Measurements from ENCODE around the gene TLR4. TPM values are rescaled to one million over a fixed set of nuclear protein-coding genes. Genes with fewer than 3 reads are reported as not detected.

Gene TLR4
- not detected for total RNA-seq

DNA sequence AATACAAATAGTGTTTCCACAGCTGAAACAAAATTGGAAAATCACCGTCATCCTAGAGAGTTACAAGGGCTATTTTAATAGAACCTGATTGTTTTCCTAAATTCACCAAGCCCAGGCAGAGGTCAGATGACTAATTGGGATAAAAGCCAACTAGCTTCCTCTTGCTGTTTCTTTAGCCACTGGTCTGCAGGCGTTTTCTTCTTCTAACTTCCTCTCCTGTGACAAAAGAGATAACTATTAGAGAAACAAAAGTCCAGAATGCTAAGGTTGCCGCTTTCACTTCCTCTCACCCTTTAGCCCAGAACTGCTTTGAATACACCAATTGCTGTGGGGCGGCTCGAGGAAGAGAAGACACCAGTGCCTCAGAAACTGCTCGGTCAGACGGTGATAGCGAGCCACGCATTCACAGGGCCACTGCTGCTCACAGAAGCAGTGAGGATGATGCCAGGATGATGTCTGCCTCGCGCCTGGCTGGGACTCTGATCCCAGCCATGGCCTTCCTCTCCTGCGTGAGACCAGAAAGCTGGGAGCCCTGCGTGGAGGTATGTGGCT lies at the start of gene TLR4:
Gene TLR4, plus strand, starts transcription at position 380 of the 552 bp plus-strand sequence. Its CDS starts 70 bp downstream, at position 450.
- DNase-seq, result no peak

DNA sequence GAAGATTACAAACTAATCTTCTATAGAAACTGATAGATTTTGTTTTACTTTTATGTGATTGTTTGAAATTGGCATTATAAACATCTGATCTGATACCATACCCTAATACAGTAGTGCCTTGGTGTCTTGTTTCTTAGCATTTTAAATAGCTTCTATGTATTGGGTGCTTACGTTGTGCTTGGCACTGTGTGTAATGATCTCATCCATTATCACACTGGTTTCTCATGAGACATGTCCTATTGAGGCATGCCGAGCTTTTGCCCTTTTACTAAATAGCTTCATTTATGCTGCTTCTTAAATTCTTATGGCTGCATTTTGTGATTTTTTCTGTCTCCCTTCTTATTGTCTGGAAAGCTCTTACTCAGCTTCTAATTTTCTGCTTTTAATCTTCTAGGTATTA lies 48.2 kb upstream of the TLR4 start:
- DNase-seq, result no peak

DNA sequence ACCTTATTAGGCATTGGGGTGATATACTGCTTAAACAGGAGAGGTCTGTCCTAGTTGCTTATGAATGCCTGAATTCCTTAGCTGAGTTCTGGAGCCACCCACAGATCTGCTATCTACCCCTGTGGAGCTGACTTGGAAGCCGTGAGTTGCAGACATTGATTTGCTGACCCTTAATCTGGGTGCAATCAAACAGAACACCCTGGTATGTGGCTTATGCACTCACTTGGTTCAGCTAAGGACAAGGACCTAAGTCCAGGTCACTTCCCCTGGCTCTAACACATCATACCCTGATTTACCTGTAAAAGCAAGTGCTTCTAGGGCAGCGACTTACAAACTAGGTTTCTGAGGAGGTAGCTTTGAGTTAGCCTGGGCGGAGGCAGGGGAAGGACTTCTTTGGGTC lies 41.6 kb upstream of the TLR4 start:
- no peak for DNase-seq

DNA sequence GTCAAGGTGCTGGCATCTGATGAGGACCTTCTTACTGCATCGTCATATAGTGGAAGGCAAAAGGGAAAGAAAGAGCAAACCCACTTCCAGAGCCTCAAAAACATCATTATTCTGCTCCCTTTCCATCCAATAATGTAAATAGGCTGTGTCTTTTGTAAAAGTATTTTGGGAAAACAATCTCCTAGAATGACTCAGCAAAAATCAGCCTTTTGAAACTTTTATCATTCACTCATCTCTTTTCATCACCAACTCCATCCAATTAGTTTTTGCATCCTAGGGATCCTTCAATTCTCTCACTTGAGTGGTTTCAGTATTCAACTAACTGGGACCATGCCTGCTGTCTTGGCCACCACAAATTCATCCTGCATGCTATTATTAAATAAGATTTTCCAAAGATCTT lies 39.8 kb upstream of the TLR4 start:
- DNase-seq, result no peak

DNA sequence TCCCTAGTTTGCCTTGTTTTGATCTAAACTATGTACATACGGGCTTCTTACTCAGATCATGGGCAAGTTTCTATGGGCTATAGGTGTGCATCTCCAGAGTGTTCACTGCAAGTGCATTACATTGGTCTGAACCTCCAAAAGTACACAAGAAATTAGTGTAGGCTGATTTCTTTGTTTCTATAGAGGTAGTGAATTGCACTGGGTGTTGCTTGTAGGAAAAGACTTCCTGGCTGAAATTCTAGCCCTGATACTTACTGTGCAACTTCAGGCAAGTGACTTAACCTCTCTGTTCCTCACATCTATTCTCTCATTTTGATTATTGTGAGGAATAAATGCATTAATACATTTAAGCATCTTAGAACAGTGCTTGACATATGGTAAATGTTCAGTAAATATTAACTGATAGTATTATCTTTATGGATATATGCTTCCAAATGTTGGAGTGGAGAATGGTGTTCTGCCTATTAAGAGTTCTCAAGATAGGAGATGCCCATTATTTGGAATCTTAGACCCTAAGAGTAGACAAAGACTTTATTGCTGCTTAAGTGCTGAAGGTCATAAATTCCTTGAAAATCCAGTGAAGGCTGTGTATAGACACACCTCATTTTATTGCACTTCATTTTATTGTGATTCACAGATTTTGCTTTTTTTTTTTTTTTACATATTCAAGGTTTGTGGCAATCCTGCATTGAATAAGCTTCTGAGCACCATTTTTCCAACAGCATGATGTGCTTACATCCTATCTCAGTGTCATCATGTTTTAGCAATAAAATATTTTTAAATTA lies 38.4 kb upstream of the TLR4 start:
- DNase-seq, result no peak

DNA sequence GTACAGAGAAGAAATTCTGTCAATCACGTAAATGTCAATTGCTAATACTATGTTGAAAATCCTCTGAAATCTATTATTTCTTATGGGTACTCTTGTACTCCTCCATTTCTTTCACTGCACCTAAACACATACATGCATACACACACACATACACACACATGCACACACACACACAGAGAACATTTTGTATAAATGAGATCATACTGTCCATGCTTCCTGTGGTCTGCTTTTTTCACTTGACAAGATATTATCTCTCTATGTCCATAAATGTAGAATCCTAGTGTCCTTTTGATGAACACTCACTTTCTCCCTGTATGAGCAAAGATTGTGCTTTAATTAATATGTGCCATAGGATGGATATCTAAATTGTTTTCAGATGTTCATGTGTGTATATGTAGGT lies 32.7 kb upstream of the TLR4 start:
- DNase-seq, result no peak

DNA sequence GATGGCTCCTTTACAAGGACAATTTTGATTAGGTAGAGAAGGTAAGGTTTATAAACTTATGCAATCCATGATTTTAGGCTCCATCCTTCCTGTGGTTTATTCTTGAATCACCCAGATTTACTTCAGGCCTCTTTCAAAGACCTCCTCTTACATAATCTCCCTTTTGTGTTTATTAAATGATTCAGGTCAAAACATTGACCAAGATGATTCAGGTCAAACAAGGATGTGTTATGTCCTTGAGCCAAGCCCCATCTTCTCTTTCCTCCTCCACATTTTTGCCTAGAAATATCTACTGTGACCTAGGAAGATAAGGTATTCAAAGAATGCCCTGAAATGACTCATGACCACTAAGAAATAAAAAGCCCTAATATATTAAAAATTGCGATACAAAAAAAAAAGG lies 31.8 kb upstream of the TLR4 start:
- DNase-seq, result no peak

DNA sequence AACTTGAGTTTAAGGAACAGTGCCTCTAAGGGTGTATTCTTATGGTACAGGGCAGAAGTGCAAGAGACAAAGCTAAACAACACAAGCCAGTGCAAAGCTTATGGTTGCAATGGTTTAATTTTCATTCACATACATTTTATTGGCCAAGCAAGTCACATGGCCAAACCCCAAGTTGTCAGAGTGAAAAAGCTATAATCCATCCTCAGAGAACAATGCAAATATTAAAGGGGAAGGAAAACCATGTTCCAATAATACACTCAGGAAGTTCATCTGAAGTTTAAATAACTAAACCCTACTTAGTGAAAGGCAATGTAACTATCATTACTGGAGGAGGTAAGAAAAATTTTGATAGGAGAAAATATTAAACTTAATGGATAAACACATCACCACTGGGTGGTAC lies 26.6 kb upstream of the TLR4 start:
- DNase-seq, result no peak

DNA sequence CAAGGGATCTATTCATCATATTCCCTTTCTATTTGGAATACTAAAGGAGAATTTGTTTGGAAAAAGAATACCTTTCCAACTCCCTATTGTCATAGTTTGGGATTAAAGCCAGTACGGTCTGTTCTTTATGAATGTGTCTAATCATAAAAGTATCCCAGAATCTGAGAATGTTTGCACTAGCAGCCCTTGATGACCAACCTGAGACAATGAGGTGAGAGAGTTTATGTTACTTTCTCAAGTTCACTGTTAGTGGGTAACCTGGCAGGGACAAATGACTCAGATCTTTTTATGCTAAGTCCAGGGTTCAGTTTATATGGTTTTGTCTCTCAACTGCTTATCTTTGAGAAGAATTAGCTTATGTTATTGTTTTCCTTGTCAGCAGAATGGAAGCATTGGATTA lies 25.3 kb upstream of the TLR4 start:
- no peak for DNase-seq

DNA sequence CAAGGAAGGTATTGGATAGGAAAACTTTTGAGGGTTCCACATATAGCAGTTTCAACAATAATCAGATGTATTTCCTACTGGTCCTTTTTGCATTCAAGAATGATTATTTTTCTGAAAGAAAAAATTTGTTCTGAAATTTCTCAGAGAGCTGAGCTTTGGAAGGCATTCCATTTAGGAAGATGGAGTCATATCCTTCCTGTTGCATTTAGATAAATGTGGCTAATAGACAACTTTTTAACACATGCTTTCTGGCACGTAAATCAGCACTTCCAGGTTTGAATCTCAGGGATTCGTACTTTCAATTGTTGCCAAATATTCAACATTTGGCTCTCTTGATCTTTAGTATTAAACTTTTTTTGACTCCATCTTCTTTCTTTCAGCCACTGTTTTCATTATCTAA lies 24.8 kb upstream of the TLR4 start:
- no peak for DNase-seq

DNA sequence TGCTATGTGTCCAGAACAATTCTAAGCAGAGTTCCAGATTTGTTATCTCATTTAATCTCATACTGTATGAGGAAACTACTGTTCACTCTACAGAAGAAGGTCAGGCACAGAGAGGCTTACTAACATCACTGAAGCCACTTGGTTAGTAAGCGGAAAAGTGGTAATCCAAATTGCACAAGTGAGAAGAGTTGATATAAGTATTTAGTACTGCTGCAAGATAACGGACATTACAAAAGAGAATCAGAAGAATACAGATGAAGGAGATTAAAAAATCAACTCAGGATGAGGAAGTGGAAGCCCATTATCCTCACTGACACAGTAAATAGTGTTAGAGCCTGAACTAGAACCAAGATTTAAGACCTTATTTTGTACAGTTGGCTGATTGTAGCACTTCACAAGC lies 22.3 kb upstream of the TLR4 start:
- DNase-seq, result no peak

DNA sequence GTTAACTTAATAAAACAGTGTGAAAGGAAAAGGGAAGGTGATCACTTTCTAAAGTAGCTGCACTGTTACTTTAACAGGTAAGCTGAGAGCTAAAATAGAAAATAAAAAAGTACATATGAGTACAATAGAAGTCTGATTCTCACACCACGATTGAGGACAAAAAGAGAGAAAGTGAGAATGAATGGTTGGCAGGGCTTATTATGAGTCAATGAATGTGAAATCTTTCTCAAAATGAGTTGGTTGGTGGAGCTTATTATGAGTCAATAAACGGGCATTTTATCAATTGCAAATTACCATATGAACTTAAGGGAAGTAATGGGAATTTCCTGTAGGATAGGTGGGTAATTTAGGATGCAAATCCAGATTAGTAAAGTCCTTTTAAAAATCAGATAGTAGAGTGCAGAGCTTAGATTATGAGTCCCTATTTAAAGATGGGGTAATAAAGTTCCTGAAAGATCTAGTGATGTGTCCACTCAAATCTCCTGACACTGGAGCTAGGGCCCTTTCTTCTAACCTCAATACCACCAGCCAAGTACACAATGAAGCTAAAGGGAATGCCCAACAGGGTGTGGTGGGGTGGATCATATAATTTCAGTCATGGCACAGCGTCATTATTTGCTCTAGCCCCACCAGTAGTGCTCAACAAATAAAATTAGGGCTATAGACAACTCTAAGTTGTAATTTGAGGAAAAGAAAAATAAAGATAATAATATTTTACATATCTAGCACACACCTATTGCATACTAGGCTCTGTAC lies 21.1 kb upstream of the TLR4 start:
- DNase-seq, result no peak

DNA sequence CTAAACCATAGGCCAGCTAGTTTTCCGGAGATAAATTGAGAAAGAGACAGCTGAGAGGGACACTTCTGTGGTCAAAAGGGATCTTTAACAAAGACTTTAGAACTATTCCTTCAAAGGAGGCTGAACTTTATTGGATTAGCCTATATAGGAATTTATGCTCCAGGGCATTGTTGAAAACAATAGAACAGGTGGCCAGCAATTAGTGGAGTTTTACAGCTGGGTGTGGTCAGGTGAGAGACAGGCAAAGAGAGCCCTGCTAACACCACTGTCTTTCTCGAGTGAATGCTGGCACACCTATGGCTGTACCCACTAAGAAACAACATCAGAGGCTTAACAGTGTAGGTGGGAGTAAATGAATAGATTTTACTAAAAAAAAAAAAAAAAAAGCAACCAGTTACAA lies 16.7 kb upstream of the TLR4 start:
- DNase-seq, result no peak

DNA sequence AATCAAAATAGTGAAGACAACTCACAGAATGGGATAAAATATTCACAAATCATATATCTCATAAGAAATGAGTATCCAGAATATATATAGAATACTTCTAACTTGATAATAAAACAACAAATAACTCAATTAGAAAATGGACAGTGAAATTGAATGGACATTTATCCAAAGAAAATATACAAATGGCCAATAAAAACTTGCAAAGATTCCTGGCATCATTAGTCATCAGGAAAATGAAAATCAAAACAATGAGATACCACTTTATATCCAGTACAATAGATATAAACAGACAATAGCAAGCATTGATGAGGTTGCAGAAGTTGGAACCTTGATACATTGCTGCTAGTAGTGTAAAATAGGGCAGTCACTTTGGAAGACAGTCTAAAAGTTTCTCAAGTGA lies 12.8 kb upstream of the TLR4 start:
- no peak for DNase-seq

DNA sequence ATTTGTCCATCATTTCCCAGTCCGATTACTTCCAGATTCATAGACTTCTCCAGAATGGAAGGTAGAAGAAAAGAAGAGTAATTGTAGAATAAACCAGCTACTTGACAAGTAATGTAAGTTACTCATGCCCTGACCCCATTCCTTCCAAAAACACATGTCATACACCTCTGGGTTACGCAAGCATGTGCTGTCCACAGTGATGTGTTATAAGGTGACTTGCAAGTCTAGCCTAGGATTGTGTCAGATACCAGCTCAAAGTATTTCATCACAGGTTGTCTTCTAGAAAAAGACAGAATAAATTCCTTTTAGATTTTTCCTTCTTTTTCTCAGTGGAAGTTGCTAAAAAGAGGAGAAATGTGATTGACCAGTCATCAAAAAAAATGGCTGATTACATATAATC lies 8.0 kb upstream of the TLR4 start:
- DNase-seq, result no peak

DNA sequence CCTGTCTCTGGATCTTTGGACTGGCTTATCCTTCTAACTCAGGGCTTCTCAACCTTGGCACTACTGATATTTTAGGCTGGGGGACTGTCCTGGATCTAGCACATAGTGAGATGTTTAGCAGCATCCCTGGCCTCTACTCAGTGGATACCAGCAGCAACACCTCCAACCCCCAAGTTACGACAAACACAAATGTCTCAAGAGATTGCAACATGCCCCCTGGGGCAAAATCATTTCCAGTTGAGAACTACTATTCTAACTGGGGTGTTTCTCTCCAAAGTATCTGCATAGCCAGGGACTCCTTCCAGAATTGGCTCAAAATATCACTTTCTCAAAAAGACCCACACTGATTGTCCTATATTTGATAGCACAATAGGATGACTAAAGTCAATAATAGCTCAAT lies 7.2 kb upstream of the TLR4 start:
- no peak for DNase-seq

DNA sequence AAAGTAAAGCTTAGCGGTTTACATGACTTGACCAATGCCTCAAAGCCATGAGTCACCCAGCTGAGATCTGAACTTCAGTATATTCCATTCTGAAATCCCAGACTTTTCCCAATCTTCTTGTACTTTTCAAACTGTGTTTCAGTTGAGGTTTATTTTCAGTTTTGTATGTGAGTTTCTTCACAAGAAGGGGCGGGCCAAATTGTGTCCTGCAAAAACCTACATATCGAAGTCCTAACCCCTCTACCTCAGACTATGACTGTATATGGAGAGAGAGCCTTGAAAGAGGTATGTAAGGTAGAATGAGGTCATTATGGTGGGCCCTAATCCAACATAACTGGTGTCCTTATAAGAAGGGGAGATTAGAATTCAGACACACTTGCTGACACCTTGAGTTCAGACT lies 666 bp upstream of the TLR4 start:
- DNase-seq, result no peak

DNA sequence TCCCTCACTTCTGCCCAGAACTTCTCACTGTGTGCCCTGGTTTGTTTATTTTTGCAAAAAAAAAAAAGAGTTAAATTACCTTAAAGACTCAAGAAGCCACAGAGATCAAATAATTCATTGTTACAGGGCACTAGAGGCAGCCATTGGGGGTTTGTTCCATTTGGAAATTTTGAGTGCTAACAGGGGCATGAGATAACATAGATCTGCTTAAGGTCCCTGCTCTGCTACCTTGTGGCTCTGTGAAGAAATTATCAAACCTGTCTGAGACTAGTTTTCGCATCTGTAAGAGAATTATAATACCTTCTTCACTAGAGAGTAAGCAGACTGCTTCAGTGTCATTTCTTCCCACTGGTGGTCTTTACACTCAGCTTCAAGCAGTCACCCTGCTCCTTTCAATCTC lies 394 bp downstream of the TLR4 start:
- no peak for DNase-seq

DNA sequence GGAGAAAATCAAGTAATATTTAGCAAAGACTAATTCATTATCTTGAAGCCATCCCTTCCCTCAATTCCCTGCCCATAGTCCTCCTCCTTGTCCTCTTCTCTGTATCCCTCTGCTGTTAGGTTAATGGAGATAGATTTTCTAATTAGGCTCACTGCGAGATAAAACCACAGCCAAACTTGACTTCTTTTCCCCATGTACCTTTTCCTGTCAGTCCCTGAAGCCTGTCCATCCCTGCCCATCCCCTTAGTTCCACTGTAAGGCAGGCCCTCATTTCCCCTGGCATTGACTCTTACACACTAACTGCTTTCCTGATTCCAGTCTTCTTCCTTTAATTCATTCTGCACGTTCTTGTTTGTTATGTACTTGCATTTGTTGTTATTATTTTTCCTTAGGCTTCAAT lies 1.2 kb downstream of the TLR4 start:
- no peak for DNase-seq

DNA sequence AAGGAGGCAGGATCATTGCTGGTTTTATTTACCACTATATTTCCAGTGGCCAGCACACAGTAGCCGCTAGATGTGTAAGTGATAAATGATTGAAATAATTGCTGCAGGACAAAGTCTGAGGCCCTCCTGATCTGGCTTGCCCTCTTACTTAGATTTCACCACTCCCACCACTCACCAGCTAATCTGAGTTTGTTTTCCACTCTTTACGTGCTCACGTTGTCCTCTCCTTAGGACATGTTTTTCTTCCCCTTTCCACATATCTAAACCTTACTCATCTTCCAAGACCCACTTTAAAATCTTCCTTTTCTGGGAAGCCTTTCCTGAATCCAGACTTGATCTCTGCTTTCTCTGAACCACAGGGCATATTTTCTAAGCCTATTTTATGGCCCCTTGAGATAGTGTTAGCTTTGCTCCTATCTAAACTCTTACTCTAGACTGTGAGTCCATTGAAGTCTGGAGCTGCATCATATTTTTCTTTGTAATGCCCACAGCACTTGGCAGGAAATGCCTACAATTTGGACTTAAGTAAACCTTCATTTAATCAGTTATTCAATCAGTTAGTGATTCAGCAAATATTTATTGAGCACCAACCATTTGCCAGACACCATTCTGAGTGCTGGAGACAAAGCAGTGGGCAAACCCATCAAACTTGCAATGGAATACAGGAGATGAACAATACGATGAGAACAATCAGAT lies 2.4 kb downstream of the TLR4 start:
- DNase-seq, result no peak

DNA sequence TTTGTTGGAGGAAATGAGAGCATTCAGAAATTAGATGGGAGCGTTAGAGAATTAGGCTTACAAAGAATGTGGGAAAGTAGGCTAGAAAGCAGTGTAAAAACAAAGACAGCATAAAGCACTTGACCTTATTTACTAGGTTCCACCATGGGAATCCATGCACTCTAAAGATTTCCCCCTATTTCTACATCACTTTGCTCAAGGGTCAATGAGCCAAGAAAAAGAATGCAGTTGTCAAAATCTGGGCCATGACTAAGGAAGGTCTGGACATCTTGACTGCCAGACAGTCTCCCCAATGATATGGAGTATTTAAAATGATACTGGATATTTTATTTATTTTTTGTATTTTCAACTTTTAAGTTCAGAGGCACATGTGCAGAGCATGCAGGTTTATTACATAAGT lies 3.4 kb downstream of the TLR4 start:
- DNase-seq, result no peak

DNA sequence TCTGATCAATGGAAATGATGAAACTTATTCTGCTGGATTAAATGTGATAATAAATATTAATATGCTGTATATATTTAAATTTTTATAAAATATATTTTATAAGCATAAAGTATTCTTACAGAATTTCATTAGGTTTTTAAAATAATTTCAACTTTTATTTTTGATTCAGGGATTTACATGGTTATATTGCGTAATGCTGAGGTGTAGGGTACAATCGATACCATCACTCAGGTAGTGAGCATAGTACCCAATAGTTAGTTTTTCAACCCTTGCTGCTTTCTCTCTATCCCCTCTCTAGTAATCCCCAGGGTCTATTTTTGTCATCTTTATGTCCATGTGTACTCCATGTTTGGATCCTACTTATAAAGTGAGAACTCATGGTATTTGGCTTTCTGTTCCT lies 5.7 kb downstream of the TLR4 start:
- no peak for DNase-seq

DNA sequence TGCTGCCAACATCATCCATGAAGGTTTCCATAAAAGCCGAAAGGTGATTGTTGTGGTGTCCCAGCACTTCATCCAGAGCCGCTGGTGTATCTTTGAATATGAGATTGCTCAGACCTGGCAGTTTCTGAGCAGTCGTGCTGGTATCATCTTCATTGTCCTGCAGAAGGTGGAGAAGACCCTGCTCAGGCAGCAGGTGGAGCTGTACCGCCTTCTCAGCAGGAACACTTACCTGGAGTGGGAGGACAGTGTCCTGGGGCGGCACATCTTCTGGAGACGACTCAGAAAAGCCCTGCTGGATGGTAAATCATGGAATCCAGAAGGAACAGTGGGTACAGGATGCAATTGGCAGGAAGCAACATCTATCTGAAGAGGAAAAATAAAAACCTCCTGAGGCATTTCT lies 10.1 kb downstream of the TLR4 start:
- no peak for DNase-seq

Data from effector CD4-positive, alpha-beta T cell (primary cell).